NB4 (cell line): ENCODE measurements around the gene OR56A5.

Experiments used
- DNase-seq: peaks from one replicate; pipeline ENCODE4 v3.0.0; 2010; ENCODE audit warnings: low read depth
- H3K4me3 ChIP-seq: one replicate; pipeline ENCODE4 v1.5.1; 2011; ENCODE audit warnings: mild to moderate bottlenecking, low read depth, low read length, moderate library complexity
- CTCF ChIP-seq: IDR thresholded peaks from one replicate; pipeline ENCODE4 v1.5.1; 2012; ENCODE audit warnings: low read depth, low read length
- MAX ChIP-seq: IDR thresholded peaks from 2 replicates; pipeline ENCODE4 v1.6.1; 2011; ENCODE audit warnings: low read depth, low read length
- MYC ChIP-seq: IDR thresholded peaks from 2 replicates; pipeline ENCODE4 v1.6.1; 2011; ENCODE audit warnings: low read depth, low read length
- POLR2A ChIP-seq: IDR thresholded peaks from 2 replicates; pipeline ENCODE4 v1.6.1; 2011; ENCODE audit warnings: mild to moderate bottlenecking; ENCODE audit not compliant: insufficient read length; ENCODE audit errors: extremely low read depth

Gene OR56A5

GRCh38 chr11:5968394-5968793 is at the start of gene OR56A5:
Gene OR56A5 (minus strand): TSS chr11:5968494. CDS start chr11:5968494, 0 bp downstream.
- DNase-seq: no peak
- H3K4me3 ChIP-seq: no peak within 1 kb of the TSS
- TF ChIP-seq CTCF (no peak), MYC (no peak), POLR2A (no peak), MAX (no peak)

GRCh38 chr11:6013042-6013441 is 44.7 kb upstream of the OR56A5 start:
- no peak overlapping the region for H3K4me3 ChIP-seq
- DNase-seq: no peak
- TF ChIP-seq POLR2A: no peak
- no peak for TF ChIP-seq MYC
- no peak for TF ChIP-seq MAX
- no peak for TF ChIP-seq CTCF

- TF ChIP-seq MAX: no peak
- no peak for TF ChIP-seq CTCF
- TF ChIP-seq MYC: no peak
- TF ChIP-seq POLR2A: no peak
- no peak overlapping the region for H3K4me3 ChIP-seq
- peak; percentile 4 for DNase-seq
Measured at GRCh38 chr11:6012035-6012668, 43.9 kb upstream of the OR56A5 start.

GRCh38 chr11:6006846-6007245 is 38.6 kb upstream of the OR56A5 start, which contains the start of gene OR56A4:
Gene OR56A4 (minus strand): TSS chr11:6006946. CDS start chr11:6002992, 3,954 bp downstream.
- no peak within 1 kb of the TSS for H3K4me3 ChIP-seq
- TF ChIP-seq CTCF (no peak), POLR2A (no peak), MYC (no peak)
- no peak for DNase-seq

GRCh38 chr11:6006395-6006794 is 38.1 kb upstream of the OR56A5 start:
- DNase-seq: no peak
- TF ChIP-seq POLR2A (no peak), CTCF (no peak), MYC (no peak), MAX (no peak)
- no peak overlapping the region for H3K4me3 ChIP-seq

- TF ChIP-seq CTCF: no peak
- no peak for TF ChIP-seq MAX
- no peak for TF ChIP-seq MYC
- TF ChIP-seq POLR2A: no peak
- DNase-seq: no peak
- H3K4me3 ChIP-seq: no peak overlapping the region
Measured at GRCh38 chr11:6002202-6002699, 34.0 kb upstream of the OR56A5 start.
